SH-SY5Y (cell line): ENCODE data around the gene B3GALT5.

Experiments
- GATA2 ChIP-seq: IDR thresholded peaks from 2 replicates; pipeline ENCODE4 v1.6.1; 2011; ENCODE audit warnings: mild to moderate bottlenecking, low read depth, low read length
- GATA3 ChIP-seq: IDR thresholded peaks from 2 replicates; pipeline ENCODE4 v1.6.1; 2011; ENCODE audit warnings: low read depth, mild to moderate bottlenecking, low read length, moderate library complexity

GRCh38 chr21:39670701-39671100, 58.0 kb downstream of the B3GALT5 start:
- TF ChIP-seq GATA2 (no peak), GATA3 (no peak)
